ENCODE measurements around the gene TBCD.

Gene TBCD

DNA sequence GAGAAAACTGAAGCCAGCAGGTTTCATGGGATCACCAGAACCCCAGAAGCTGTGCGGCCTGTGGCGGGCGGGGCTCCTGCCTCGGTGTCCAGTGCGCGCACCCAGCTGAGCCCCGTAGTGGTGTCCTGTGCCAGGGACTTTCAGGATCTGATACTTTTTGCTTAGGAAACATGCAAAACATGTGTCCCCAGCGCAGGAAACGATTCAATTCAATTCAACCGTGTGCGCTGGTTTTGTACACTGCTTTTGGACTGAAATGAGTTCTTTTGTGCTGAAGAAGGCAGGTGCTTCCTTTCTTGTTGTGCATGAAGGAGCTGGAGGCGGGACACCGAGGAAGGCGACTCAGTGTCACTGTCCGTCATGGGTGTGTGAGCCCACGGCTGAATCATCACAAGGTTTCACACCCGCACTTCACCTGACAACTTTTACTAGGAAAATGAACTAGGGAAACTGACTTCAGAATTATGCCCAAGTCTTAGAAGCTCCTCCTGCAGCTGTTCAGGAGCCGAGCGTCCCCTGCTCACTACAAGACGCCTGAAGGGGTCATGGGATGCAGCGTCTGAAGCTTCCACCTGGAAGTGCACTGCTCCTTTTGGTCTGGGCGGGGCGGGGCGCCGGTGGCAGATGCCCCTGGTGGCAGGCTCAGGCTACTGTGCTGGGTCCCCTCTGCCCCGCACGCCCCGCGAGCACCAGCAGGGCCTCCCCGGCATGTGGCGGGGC is 119.4 kb downstream of the TBCD start:
- peak; percentile 28 to 49 for DNase-seq (ENCODE audit: low read depth in 2 of 2)

DNA sequence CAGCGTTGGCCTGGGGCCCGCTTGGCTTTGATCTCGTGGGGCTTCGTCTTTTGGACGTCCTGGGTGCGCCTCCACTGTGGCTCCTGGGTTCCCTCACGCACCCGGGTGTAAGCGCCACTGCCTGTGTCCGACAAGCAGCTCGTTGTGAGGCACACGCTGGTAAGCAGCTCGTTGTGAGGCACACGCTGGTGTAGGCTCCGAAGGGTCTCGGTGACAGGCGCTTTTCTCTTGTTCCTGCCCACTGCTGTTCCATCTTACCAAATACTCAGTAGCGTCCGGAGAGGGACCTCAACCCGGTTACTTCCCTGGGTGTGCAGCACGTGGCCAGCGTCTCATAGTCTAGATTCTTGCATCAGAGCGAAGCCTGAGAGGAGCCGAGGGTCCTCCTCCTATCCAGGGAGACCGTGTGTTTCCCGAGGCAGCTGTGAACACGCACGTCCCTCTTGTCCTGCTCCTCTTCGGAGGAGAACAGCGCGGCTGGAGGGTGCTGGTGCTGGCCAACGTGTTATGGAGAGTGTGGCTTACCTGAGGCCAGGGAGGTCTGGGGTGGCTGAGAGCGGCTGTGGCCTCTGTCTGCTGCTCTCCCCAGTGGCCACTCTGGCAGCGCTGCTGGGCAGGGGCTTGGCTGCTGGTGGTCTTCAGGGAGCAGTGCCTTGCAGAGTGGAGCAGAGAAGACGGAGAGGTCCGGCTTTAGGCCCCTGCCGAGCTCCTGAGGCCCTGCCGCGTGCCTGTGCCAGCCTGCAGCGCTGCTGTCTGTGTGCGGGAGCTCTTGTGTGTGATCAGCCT is 120.1 kb downstream of the TBCD start:
- DNase-seq (ENCODE audit: low read depth in 2 of 2): no peak

DNA sequence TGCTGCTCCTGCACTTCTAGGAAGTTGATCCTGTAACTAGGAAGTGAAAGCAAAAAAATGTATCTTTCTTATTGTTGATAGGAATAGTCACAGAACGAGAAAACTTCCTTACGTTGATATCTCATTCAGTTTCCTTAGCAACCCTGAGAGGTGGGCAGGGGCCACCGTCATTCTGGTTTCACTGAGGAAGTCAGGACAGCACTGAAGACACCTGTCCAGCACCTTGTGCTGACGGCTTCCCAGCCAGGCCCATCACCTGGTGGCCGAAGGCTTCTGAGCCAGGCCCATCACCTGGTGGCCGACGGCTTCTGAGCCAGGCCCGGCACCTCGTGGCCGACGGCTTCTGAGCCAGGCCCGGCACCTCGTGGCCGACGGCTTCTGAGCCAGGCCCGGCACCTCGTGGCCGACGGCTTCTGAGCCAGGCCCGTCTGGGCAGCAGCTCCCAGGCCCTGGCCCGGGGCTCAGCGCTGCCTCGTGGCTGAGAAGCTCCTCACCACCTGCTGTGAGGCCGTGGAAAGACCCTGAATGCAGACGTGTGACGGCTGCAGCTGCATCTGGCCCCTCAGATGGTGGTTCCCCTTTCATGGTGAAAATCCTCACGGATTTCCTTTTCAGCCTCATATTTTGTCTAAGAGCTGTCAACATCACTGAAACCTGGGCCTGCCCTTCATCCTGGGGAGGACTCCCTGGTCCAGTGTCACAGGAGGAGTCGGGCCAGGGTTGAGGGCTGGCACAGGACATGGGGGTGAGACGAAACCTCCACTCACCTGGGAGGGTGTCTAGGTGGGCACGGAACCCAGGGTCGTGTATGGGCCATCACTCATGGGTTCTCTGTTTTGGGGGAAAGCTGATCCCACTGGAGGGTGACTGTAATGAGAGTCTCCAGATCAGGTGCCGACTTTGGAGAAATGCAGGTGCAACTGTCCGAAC is 121.0 kb downstream of the TBCD start:
- no peak for DNase-seq (ENCODE audit: low read depth in 2 of 2)

DNA sequence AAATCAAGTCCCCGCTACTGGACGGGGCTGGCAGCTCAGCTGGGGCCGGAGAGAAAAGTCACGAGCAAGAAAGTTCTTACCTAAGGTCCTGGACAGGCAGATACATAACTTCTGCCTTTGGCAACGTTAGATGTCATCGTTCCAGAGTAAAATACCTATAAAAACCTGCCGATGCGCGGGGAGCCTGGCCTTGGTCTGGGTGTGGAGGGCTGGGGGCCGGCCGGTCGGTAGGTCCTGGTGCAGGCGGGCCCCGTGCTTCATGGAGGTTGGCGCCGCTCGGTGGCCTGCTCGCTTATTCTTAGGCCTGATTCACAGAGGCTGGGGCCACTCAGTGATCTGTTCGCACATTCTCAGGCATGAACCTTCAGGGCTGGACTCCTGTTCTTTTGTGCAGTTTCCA is 121.7 kb downstream of the TBCD start:
- DNase-seq (ENCODE audit: low read depth in 2 of 2): no peak

DNA sequence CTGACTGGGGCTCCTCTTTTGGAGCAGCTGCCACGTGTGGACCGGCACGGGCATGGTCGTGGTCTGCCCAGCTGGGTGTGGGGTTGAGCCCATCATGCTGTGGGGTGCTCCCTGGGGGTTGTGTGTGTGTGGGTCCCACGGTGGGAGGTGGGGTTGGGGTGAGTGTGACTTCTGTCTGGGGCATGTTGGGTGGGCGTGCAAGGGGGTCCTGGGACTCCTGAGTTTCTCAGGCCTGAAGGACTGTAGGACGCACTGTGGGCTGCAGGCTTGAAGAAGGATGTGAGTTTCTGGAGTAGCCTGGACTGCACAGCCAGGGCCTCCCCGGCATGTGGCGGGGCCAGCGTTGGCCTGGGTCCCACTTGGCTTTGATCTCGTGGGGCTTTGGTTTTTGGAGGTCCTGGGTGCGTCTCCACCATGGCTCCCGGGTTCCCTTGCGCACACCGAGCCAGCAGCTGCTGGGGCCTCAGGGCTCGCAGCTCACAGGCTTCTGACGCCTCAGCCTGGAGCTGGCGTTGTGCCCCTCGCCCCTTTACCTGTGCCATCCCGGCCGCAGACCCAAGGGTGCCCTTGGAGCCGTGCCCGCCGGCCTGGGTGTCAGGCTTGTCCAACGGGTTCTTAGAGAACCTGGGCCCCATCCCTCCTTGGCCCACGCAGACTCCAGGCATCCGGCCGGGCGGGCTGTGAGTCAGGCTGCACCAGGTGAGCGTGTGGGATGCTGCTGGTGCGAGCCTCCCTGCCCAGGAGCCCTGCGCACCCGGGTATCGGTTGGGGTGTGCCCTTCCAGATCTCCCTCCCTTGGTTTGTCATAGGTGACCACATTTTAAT is 122.4 kb downstream of the TBCD start:
- no peak for DNase-seq (ENCODE audit: low read depth in 2 of 2)

DNA sequence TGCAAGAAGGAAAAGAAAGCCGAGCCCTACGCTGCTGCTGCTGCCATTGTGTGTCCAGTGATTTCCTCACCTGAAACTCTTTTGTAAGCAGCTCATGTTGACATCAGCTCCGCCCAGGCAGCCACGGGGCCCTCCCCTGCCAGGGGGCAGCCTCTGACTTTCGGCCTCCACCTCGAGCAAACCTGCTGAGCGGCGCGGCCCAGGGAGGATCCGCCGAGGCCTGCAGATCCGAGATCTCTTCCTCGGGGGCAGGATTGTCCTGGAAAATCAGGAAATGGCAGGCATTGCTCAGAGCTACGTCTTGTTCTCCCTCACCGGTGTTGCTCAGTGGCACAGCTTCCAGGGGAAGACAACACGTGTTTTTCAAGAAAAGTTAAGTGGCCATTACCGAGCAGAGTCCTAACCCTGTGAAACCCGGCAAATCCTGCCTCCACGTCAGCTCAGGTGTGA is 123.6 kb downstream of the TBCD start:
- no peak for DNase-seq (ENCODE audit: low read depth in 2 of 2)

DNA sequence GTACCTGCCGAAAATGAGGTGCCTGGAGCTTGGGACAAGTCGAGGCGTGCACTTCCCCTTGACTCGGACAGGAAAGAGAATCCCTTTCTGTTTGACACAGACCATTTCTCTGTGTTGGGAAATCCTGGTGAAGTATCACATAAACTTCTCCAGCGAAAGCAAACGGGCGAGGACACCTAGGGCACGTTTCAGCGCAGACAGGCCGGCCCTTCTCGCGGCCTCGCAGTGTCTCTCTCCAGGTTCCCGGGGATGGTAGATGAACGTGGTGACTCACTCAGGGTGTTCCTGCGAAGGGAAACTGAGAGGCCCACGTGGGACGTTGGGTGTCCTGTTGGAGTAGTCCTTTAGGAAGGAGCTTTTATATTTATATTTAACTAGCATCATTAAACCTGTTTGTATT is 124.3 kb downstream of the TBCD start:
- DNase-seq (ENCODE audit: low read depth in 2 of 2): no peak

DNA sequence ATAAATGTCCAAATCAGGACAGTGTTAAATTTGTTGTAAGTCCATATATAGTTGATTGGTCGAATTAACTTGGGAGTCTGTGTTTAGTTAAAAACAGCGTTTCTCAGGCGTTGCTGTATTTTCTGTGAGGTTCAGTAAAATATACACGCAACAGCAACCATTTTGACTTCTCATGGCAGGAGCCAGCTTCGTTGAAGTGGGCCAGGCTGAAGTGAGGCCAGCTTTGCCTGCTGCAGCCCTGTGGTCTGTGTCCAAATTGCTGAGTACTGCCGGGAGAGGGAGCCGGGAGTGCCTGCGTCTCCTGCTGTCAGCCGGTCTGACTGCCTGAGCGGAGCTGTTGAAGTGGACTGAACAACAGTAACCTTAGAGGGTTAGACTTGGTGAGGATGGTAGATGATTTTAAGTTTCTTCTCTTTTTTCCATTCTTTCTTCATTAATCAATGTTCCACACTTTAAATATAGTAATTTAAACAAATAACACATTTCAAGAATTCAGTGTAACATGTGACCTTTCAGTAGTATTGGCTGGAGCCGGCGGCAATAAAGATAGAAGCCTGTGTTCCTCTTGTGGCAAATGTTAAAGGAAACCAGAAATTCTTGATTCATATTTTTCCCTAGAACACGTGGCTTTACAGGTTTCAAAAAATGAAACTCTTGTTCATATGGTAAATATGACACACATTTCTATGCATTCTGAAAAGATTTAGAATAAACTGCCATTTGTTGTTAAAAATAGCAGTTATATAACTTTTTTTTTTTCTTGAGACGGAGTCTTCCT is 124.9 kb downstream of the TBCD start:
- no peak for DNase-seq (ENCODE audit: low read depth in 2 of 2)

DNA sequence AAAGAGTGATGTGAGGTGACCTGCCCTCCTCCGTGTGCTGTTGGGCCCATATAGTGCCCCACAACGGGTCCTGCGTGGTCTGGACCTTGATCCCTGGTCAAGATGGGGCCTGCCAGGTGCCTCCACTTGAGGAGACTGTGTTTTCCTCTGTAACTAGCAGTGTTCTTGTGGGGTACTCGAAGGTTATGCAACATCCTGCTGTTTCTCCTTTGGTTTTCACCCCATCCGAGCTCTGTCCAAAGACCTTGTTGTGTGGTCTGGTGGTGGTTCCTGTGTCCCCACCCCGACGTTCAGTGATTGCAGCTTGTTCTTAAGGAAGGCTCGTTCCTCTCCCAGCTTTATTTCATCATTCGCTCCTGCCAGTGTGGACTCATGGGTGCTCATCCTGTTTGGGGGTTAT is 126.7 kb downstream of the TBCD start:
- DNase-seq (ENCODE audit: low read depth in 2 of 2): no peak

DNA sequence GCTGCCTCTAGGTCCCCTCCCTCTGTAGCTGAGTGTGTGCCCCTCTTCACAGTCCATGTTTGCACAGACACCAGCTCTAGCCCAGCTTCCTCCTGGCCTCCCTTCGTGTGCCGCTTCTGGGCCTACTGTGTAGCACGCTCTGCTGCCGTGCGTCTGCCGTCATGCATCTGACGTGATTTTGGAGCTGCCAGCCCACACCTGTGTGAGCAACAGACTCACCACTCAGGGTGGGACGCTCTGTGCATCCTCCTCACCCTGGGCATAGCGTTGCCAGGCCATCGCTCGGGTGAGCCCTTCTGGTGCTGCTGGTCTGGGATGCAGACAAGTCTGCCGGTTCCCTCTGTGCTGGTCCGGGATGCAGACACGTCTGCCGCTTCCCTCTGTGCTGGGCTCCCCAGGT is 127.4 kb downstream of the TBCD start:
- DNase-seq (ENCODE audit: low read depth in 2 of 2): no peak

DNA sequence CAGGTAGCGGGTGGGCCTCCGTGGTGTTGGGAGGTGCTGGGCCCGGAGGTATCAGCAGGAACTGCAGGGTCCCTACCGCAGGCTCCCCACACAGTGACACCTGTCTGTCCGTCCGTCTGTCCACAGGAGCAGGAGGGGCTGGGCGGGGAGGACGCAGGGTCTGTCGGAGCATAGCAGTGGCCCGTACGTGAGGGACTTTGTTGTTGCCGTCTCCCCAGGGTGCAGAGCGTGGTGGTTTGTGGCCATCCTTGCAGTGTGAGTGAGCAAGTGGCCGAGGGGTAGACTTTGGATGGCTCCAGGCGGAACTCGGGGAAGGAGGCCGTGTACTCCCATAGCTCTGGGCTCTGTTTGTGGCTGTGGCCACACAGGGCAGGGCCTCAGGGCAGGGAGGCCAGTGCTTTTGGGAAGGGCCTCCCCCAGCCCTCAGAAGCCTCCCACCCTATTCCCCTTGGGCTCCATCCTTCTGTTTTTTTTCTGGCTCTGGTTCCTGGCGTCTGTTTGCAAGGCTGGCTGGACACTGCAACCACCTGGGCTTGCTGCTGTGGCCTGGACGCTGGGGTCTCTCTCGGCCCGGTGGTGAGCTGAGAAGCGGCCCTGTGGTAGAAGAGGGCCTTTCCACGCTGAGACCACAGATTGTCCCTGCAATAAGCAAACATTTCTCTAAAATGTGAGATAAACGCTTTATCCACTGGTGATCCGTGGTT is 128.9 kb downstream of the TBCD start:
- no peak for DNase-seq (ENCODE audit: low read depth in 2 of 2)

DNA sequence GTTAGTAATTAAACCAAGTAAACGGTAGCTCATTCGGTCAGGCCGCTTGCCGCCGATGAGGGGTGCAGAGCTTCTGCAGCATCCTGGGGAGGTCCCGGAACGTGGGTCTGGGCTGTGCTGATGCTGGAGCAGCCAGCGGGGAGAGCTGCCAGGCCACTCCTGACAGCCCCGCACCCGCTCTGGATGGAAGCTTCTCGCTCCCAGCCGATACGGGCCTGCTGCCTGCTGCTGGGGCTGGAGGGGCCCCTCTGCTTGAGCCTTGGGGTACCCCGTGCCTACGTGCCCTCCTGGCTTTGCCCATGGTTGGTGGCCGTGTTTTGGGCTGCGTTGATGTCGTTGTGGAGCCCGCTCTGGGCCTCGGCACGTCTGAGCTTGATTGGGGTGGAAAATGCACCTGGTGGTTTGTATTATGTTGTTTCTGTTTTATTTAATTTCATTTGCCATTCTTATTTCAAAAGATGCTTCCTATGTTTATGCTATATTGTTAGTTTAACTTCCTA is 129.5 kb downstream of the TBCD start:
- DNase-seq (ENCODE audit: low read depth in 2 of 2): no peak

DNA sequence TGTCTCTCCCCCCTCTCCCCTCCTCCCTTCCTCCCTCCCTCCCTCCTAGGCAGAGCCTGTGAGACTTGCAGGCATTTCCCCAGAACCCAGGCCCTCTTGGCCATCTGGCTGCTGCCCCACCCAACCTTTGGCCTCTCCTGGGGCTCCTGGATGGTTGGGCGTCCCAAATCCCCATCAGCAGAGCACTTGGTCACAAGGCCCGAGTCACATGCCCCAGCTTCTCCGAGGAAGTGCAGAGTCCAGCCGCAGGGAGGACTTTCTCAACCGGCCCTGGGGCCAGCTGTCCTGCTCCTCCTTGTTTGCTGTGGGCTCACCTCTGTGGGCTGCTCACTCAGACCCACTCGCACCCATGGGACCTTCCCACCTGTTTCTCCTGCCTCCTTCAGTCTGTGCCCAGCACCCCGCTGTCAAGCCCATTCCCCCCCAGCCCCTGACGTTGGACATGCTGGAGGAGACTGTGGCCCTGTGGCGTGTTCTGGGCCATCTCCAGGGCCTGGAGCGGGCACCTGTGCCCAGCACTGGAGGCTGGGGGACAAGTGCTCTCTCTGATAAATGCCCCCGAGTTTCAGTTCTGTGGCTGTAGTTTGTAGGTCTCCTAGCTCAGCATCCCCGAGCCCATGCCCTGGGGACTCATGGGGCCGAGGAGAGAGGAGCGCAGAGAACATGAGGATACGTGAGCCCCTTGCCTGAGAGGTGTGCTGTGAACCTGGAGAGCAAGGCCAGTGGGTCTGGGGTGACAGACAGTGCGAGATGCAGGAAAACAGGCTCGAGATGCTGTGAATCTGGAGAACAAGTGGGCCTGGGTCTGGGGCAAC is 130.2 kb downstream of the TBCD start:
- DNase-seq (ENCODE audit: low read depth in 2 of 2): no peak

DNA sequence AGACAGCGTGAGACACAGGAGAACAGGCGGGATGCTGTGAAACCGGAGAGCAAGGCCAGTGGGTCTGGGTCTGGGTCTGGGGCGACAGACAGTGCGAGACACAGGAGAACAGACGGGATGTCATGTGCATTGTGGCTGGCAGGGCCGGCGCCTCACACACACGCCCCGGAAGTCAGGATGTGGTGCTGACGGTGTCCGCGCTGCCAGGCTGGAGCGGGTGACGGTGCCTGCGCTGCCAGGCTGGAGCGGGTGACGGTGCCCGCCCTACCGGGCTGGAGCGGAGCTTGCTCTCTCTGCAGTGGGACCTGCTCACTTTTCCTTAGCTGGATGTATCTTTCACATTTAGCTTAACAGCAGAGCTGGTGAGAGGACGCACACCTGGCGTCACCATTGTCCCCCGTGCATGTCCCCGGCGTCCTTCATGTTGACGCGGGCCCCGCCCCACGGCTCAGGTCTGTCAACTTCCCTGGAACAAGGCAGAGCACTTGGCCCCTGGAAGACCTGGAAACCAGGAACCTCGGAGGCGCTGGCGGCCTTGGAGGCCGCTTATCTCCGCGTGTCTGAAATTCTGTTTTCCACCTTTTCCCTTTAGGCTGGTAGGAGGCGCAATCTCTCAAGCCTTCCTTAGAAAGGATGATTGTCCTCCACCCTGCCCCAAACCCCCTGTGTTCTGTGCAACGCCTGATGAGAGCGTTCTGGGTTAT is 131.0 kb downstream of the TBCD start:
- DNase-seq (ENCODE audit: low read depth in 2 of 2): peak; percentile 38 to 59

DNA sequence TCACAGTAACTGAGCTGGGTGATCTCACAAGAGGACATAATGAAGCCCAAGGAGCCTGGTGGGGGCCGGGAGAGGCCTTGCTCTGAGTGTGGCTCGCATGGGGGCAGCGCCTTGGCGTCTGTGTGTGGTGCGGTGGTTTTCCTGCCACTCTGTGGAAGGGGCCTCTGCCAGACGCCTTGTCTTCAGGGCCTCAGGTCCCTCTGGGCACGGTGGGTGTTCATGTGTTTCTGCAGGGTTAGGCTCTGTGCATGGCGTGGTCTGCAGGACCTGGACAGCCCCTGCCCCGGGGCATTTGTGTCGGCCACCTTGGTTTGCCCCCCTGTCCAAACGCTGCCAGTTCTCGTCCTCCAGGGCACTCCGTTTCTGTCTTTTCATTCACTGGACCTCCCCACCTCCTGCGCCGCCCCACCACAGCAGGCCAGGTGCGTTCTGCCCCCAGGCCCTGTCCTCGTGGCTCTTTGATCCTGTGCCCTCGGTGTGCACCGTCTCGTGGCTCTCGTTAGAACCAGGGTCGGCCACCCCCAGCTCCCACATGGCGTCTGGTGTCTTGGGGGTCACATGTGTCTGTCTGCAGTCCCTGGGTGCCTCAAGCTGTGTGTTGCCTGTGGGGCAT is 131.7 kb downstream of the TBCD start:
- no peak for DNase-seq (ENCODE audit: low read depth in 2 of 2)

DNA sequence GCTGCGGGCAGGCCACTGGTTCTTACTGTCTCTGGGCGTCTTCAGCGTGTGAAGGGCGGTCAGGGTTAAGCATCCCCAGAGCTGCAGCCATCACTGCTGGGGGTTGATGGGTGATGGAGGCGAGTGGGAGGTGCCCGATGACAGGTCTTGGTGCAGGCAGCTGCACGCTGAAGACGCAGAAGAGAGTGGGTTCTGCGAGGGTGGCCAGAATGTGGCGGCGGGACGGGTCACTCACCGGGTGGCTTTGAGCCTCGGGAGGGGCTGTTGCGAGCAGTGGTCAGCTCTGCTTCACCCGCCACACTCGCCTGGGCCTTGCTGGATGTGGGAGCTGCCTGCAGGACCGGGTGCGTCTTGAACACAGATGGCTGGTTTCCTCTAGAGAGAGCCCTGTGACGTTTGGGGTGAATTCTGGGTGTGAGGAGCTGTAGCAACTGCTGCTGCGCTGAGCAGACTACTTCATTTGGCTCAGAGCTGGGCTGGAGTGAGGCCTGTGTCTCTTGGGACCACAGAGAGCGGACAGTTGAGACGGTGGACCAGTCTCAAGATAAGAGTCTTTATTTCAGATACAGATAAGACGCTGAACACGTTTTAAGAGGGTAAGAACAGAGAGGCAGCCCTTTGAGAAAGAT is 132.6 kb downstream of the TBCD start:
- no peak for DNase-seq (ENCODE audit: low read depth in 2 of 2)

DNA sequence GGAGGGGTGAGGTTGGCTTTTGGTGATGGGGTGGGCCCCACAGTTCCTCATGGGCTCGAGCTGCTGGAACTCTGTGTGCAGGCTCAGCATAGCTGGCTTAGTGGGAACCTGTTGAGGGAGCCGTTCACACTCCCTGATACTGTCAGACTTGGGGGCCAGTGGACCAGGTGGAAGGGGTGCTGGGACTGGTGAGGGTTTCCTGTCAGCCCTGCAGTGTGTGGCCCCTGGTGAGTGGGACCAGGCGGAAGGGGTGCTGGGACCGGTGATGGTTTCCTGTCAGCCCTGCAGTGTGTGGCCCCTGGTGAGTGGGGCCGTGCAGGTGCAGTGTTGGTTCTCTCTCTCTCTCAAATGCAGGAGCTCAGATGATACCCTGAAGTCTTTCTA is 133.1 kb downstream of the TBCD start:
- DNase-seq (ENCODE audit: low read depth in 2 of 2): no peak
